ENCODE measurements around the gene EVPL. TPM values are rescaled to one million over a fixed set of nuclear protein-coding genes. Genes with fewer than 3 reads are reported as not detected.

EVPL gene
- polyA plus RNA-seq, 1 experiment: not detected

DNA sequence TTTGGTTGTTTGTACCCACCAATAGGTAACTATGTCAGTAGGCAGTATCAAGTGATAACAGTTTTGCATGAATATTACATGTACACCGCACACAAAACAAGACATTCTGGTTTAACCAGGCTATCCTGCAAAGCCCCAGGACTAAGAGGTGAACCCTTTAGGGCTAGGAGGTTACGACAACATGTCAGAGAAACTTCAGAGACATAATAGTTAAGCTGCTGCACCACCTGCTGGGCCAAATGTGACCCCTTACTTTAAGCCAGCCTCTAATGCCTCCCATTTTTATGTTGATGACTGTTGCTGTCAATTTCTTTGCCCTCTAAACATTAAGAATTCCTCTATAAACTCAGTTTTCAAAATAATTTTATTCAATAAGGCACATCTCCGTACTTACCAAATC, 29.8 kb upstream of the EVPL start:
- no peak overlapping the region for H3K27ac ChIP-seq (ENCODE audit: low read depth, low read length)
- TF ChIP-seq CTCF (IDR thresholded peaks at IDR 0.05; ENCODE audit: low read depth, low read length): no peak
- H3K4me3 ChIP-seq (ENCODE audit: low read depth, low read length): no peak overlapping the region
- DNase-seq (ENCODE audit: low read depth, low spot score): no peak
- ChIA-PET CTCF (interaction anchor here (1.1 to 1.2 kb wide), 2 partner anchors 42 to 223 kb away, joined by 3 read pairs; no protein-coding TSS in a partner anchor), POLR2A (no interaction called here)
- H3K9me3 ChIP-seq (ENCODE audit: control insufficient read depth, insufficient read depth, low read length): no peaks in the 10 kb centered on the region
- no peaks in the 10 kb centered on the region for H3K27me3 ChIP-seq (ENCODE audit: control insufficient read depth, insufficient read depth, low read length)

GRCh38 chr17:76054112-76054476, 27.0 kb upstream of the EVPL start:
- Histone ChIP-seq H3K27me3 (ENCODE audit: control insufficient read depth, insufficient read depth, low read length) (no peaks in the 10 kb centered on the region), H3K9me3 (ENCODE audit: control insufficient read depth, insufficient read depth, low read length) (no peaks in the 10 kb centered on the region), H3K27ac (ENCODE audit: low read depth, low read length) (no peak overlapping the region), H3K4me3 (ENCODE audit: low read depth, low read length) (no peak overlapping the region)
- TF ChIP-seq CTCF (IDR thresholded peaks at IDR 0.05; ENCODE audit: low read depth, low read length): no peak
- ChIA-PET POLR2A (no interaction called here), CTCF (no interaction called here)
- no peak for DNase-seq (ENCODE audit: low read depth, low spot score)

DNA sequence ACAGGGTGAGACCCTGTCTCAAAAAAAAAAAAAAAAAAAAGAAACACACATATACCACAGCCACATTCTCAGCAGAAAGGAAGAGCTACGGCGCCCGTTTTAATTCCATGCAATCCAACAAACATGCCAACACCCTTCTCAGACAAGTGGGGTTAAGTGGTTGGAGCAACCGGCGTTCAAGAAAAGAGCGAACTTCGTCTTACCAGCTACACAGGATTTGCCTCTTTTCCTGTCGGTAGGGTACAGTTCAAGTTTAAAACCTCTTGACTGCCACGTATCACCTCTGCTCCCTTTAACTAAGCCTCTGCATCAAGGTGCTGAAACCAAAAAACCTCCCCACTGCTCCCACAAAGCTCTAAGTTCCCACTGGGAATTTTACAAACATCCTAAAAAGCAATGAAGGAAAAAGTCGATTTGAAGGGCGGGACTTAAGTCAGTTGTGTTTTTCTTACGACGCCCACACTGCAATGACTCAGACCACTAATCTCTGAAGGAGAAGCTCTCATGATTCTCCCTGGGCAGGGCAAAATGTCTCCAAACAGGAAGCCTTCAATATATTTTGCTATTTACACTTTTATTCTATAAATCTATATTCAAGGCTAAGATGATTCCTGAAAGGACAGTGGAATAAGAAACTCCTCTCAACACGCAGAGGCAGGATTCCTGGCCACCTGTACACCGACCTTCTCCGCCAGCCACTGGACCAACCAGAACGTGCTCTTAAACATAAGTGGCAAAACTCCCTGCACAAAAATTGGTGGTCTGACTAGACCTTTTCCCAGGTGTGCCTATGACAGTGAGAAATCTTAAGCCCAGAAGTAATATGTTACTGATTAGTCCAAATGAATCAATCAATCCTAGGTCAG, 26.4 kb upstream of the EVPL start:
- POLR2A ChIA-PET: interaction anchor here (0.6 kb wide), 2 partner anchors 10 to 42 kb away, joined by 3 to 4 read pairs; no protein-coding TSS in a partner anchor
- peak; percentile 20 for DNase-seq (ENCODE audit: low read depth, low spot score)
- no peak for TF ChIP-seq CTCF (IDR thresholded peaks at IDR 0.05; ENCODE audit: low read depth, low read length)
- Histone ChIP-seq H3K27me3 (ENCODE audit: control insufficient read depth, insufficient read depth, low read length) (no peaks in the 10 kb centered on the region), H3K27ac (ENCODE audit: low read depth, low read length) (no peak overlapping the region), H3K9me3 (ENCODE audit: control insufficient read depth, insufficient read depth, low read length) (no peaks in the 10 kb centered on the region), H3K4me3 (ENCODE audit: low read depth, low read length) (no peak overlapping the region)
- CTCF ChIA-PET: interaction anchor here (0.7 kb wide), 1 partner anchor 669 kb away, joined by 3 read pairs; no protein-coding TSS in a partner anchor

DNA sequence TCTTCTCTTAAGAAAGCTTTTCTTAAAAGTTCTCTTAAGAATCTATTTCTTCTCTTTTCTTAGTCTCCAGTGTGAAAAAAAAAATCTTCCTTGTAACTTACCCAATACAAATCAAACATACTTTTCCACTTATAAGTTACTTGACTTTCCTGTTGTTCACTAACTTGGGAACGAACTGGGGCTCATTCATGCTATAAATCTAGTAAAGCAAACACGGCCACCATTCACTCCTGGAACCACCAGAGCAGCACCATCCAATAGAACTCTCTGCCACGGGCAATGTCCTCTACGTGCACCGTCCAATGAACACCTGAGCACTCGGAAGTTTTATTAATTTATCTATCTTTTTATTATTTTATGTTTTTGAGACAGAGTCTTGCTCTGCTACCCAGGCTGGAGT, 24.5 kb upstream of the EVPL start:
- no peak for TF ChIP-seq CTCF (IDR thresholded peaks at IDR 0.05; ENCODE audit: low read depth, low read length)
- CTCF ChIA-PET: no interaction called here
- no peak overlapping the region for H3K27ac ChIP-seq (ENCODE audit: low read depth, low read length)
- no peak overlapping the region for H3K4me3 ChIP-seq (ENCODE audit: low read depth, low read length)
- H3K27me3 ChIP-seq (ENCODE audit: control insufficient read depth, insufficient read depth, low read length): no peaks in the 10 kb centered on the region
- POLR2A ChIA-PET: no interaction called here
- no peak for DNase-seq (ENCODE audit: low read depth, low spot score)
- H3K9me3 ChIP-seq (ENCODE audit: control insufficient read depth, insufficient read depth, low read length): no peaks in the 10 kb centered on the region
